HG03469 (cell line): ENCODE measurements around the gene CHST11.

Experiments
- ATAC-seq: cut with Tn5 transposase; IDR thresholded peaks from one replicate; pipeline ENCODE4 v1.9.1; 2021; ENCODE audit warnings: mild to moderate bottlenecking, moderate library complexity, moderate number of reproducible peaks; ENCODE audit not compliant: unreplicated experiment

Gene CHST11

GRCh38 chr12:104622928-104623327 is 166.2 kb downstream of the CHST11 start:
- no peak for ATAC-seq

DNA sequence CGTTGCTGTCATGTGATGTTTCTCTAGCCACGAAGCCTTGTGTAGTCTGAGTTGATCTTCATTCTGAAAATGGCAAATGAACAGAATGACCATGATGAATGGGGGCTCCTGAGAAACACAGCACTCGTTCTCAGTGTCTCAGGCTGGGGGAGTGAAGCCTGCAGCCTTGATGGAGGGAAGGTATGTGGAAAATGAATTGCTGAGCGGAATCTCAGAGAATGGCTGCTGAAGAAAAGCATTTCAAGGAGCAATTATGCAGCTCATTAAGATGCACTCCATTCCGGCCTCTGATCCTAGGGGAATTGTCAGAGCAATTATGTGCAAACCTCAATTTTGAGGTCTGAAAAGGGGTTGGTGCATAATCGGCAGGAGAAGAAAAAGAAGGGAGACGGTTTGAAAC is 167.1 kb downstream of the CHST11 start:
- ATAC-seq, result no peak

DNA sequence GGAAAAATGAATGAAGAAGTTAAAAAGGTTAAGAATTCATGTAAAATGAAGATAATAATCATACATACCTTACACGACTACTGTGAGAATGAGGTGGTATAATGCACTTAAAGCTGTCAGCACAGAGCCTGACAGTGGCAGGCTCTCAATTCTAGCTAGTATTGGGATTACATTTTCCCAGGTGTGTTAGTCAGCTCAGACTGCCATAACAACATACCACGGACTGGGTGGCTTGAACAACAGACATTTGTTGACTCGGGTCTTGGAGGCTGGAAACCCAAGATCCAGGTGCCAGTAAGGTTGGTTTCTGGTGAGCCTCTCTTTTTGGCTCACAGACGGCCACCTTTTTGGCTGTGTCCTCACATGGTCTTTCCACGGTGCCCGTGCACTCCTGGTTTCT is 167.8 kb downstream of the CHST11 start:
- ATAC-seq, result no peak

- no peak for ATAC-seq
These were observed 169.5 kb downstream of the CHST11 start for GRCh38 chr12:104626069-104626837.

DNA sequence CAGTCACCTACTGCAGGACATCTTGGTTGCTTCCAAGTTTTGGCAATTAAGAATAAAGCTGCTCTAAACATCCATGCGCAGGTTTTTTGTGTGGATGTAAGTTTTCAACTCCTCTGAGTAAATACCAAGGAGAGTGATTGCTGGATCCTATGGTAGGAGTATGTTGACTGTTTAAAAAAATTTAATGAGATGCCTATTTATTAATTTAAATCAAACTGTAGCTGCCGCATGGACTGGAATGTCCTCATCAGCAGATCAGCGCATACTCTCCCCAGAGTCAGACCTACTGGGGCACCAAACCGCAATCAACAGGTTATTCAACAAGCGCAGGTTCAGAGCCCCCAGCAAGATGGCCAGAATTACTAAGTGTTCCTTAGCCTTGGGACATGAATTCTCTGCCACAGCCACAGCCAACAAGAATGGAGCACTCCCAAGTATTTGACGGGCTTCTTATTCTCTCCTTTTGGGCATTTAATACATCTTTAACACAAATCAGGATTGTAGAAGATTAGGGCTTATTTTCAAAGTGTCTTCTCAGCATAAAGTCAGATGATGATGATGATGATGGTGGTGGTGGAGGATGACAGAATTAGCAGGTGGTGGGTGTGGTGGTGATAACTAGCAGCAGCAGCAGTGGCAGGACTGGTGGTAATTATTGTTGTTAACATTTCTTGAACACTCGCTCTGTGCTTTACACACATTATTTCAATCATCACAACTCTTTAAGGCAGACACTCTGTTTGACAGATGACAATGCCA is 170.7 kb downstream of the CHST11 start:
- ATAC-seq, result no peak

DNA sequence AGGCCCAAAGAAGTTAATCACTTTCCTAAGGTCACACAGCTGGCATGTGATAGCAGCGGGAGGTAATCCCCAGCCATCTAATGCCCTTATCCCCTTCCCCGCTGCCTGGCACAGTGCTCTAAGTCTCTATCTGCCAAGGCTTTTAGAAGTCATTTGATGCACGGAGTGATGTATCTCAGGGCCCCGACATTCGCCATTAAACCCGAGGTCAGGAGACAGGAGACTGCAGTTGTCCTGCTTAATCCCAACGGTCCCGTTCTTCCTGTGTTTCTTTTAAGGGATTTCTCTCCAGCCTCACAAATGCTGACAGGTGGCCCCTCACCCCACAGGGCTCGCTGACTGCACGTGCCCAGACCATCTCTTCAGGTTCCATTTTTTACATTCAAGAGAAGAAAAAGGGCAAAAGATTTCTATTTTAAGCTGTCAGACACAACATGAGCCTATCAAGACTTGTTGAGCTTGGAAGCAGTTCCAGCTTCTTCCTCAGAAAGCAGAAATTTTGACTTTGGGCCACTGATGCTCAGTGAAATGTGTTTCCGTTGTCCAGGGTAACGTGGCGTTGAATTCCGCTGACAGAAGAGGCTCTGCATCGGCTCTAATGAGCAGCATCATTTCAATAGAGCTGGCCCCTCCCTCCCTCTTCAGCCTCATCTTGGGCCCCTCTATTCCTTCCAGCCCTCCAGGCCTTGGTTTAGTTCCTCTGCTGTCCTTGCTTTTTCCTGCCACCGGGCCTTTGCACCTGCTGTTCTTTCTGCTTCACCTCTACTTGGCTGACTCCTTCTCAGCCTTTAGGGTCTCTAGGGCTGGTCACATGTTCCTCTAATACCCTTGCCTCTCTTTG is 171.5 kb downstream of the CHST11 start:
- ATAC-seq, result no peak

GRCh38 chr12:104628831-104629135 is 172.0 kb downstream of the CHST11 start:
- ATAC-seq, result no peak

DNA sequence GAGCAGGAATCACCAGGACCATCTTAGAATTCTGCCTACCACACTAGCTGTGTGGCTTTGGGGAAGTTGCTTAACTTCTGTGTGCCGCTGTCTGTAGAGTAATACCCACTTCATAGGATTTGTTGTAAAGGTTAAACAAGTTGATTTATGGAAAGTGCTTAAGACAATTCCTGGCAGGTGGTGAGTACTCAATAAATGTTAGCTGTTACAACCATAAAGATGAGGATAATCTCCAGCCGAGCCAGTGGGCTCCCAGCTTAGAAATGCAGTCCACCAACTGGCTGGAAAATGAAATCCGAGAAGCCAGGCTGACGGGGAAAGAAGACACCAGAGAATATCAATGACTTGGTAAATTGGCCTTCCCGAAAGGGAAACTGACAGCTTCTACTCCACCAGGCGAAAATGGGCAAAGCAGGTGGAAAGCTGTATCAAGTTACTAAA is 173.5 kb downstream of the CHST11 start:
- ATAC-seq, result no peak

GRCh38 chr12:104631867-104632266 is 175.1 kb downstream of the CHST11 start:
- ATAC-seq, result no peak

DNA sequence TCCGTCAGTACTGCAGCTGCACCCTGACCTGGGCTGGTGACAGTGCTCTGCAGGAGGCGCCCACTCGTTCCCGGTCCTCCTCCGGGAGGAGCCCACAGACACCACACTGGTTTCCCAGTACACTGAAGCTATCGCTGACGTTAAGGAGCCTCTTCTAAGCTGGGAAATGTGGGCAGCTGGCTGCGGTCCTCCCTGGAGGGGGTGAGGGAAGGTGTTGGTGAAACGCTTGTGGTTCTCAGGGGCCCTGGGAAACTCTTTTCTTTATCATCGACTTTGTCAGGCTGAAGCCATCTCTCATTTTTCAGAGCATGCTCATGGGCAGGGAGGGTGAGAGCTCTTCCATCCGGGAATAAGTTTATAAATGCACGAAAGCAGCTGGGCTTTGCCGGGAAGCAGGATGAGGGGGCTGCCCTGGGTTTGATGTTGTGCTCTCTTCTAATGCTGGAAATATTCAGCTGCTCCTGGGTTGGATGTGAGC is 176.0 kb downstream of the CHST11 start:
- ATAC-seq, result no peak

- no peak for ATAC-seq
These were observed 177.3 kb downstream of the CHST11 start for GRCh38 chr12:104634044-104634443.

DNA sequence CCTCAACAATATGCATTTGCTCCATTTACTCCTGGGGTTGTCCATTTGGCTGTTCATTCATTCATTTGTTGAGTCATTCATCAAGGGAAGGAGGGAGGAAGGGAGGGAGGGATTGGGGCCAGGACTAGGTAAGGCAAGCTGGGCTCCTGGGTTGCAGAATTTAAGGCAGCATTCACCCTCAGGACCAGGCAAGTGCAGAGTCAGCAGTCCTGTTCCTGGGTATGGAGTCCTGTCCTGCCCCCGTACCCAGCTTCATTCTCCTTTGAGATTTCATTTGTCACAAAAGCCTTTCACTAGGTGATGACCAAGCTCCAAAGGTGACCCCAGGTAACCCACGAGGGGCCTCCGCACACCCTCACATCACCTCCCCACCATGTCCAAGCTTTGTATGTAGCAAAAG is 178.1 kb downstream of the CHST11 start:
- ATAC-seq, result no peak

- ATAC-seq, result no peak
These were observed 179.0 kb downstream of the CHST11 start for GRCh38 chr12:104635607-104636343.

GRCh38 chr12:104636496-104636895 is 179.7 kb downstream of the CHST11 start:
- no peak for ATAC-seq

DNA sequence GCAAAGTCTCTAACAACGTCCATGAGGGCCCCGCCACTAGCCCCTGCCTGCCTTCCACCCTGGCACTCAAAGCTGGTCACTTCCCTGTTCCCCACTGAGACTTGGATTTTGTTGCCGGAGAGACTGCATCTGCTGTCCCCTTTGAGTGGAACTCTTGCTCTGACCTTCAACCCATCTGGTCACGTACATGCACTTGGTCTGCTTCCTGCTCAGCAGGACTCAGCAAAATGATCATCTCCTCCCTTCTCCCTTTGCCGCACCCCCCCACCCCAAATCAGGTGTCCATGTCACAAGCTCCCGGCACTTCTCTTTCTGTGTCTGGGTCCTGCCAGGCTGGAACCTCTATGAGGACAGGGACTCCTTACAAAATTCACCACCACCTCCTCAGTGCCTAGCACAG is 180.9 kb downstream of the CHST11 start:
- no peak for ATAC-seq

DNA sequence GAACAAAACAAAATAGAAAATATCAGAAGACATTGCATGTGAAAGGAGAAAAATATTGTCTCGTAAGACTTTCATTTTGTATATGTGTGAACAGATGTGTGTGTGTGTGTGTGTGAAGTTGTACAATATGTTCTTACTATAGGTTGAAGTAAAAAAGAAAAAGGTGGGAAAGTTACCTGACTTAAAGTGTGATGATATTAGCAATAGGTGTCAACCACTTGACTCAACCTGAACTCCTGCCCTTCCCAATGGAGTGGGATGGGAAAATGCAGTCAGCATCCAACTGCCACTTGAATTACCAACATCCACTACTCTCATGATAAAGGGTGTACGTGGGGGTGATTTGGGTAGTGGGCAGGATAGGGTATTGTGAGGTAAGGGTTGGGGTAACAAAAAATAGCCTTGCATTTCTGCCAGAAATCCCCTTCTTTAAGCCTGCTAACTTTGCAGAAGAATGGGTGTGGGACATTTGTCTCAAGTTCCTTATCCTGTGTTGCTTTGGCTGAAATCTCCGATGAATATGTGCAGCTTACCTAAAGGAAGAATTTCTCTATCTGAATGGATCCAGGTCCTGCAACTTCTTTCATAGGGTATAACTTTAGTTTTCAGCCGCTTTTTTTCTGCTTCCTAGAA is 181.6 kb downstream of the CHST11 start:
- no peak for ATAC-seq

- no peak for ATAC-seq
These were observed 182.1 kb downstream of the CHST11 start for GRCh38 chr12:104638851-104639240.

- ATAC-seq, result no peak
These were observed 184.2 kb downstream of the CHST11 start for GRCh38 chr12:104640956-104641355.

- peak; percentile 94 for ATAC-seq
These were observed 185.1 kb downstream of the CHST11 start for GRCh38 chr12:104641862-104642261.

DNA sequence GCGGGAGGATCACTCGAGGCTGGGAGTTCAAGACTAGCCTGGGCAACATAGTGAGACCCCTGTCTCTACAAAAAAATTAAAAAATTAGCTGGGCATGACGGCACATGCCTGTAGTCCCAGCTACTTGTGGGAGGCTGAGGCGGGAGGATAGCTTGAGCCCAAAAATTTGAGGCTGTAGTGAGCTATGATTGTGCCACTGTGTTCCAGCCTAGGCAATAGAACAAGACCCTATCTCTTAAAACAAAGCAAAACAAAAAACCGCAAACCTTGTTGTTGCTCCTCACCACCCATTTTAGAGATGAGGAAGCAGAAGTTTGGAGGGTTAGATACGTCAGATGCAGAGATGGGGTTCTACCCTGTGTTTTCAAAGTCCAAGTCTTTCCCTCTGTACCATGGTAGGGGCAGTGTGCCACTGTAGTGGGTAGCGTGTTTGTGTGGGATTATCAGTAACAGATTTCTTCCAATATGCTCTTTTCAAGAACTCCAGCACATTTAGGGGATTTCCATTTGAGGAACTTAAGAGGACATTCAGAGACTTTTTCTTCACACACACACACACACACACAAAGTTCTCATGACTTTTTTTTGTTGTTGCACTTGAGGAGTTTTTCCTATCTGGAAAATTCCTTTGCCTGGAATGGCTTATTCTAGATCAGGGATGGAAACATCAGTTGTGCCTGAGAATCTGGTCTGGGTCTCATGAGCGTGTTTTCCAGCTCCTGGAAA is 186.5 kb downstream of the CHST11 start:
- no peak for ATAC-seq
